Right lobe of liver (tissue), 6 donors: ENCODE results near the gene ZC3H13. TPM values are rescaled to one million over a fixed set of nuclear protein-coding genes. Genes with fewer than 3 reads are reported as not detected.

Source experiments
- ATAC-seq, 4 donors: fragments of 200-7000 bp; cut with Tn5 transposase; one replicate each; pipeline ENCODE4 v1.9.1; 2020; ENCODE audit warnings: mild to moderate bottlenecking in 4 of 4, moderate library complexity in 4 of 4
- DNase-seq, 3 donors: peaks; one replicate each; pipeline ENCODE4 v3.0.0-alpha.2; 2020
- H3K27ac ChIP-seq, 3 donors: fragments of 200-600 bp; one replicate each; pipeline ENCODE4 v1.8.0; 2022
- H3K27me3 ChIP-seq, 2 donors: fragments of 200-600 bp; one replicate each; pipeline ENCODE4 v1.8.0; 2022
- H3K36me3 ChIP-seq, 4 donors: fragments of 200-600 bp; sonication (generic) in 1 of 4; one replicate each; pipeline versions ENCODE4 v1.5.1 to v1.8.0; 2017 to 2022; ENCODE audit warnings: control low read depth in 1 of 4
- H3K4me1 ChIP-seq, 4 donors: fragments of 200-600 bp; sonication (generic) in 1 of 4; one replicate each; pipeline versions ENCODE4 v1.5.1 to v1.8.0; 2017 to 2022; ENCODE audit warnings: control low read depth in 1 of 4
- H3K4me3 ChIP-seq, 3 donors: fragments of 200-600 bp; one replicate each; pipeline ENCODE4 v1.8.0; 2022
- H3K9me3 ChIP-seq, 4 donors: fragments of 200-600 bp; sonication (generic) in 1 of 4; one replicate each; pipeline versions ENCODE4 v1.5.1 to v1.8.0; 2017 to 2022; ENCODE audit warnings: control low read depth in 1 of 4
- CTCF ChIP-seq, 4 donors: fragments of 200-600 bp in 3 of 4; fragments of 450-650 bp in 1 of 4; IDR thresholded peaks; one replicate each; pipeline versions ENCODE4 v1.5.1 to v1.8.0; 2016 to 2022; ENCODE audit warnings: antibody characterized with exemption in 4 of 4, mild to moderate bottlenecking in 2 of 4
- POLR2A ChIP-seq: fragments of 450-650 bp; IDR thresholded peaks from one replicate; pipeline ENCODE4 v1.6.1; 2017; ENCODE audit warnings: antibody characterized with exemption, mild to moderate bottlenecking
- WGBS: methylation state at CpG from one replicate; pipeline ENCODE4 v1.1.6; 2018; ENCODE audit warnings: low coverage, low lambda C conversion rate; ENCODE audit not compliant: insufficient coverage; ENCODE audit errors: missing lambda C conversion rate; 5-methylcytosine and 5-hydroxymethylcytosine counted together
- intact Hi-C, 2 donors: fragments of 100-400 bp; cut with DNase I; formaldehyde crosslinking; loops; one replicate each; pipeline versions ENCODE4 v1.11.2 to v1.14.1; 2022
- total RNA-seq, 6 experiments: library from RNA; depleted of rRNA in 2 of 6; stranded (reverse); fragments of >200 nt in 2 of 6; fragmentation: NEBNext Ultra II Directional in 3 of 6; extraction: Animal tissue kit (Norgen Biotek cat#: 25700) in 3 of 6; gene quantifications; one replicate each; pipeline versions ENCODE4 v1.1.0 to v1.2.4, GENCODE V29; 2016 to 2023
- donor health status: DM: no; HTN: yes; CAD: no.
- donor health status: DM: no; HTN: no; CAD: no.
- donor health status: DM: no; HTN: no; CAD: no.
- donor health status: DM: no; HTN: yes; CAD: no.
- donor health status: DM: no; HTN: yes; CAD: no.

Gene ZC3H13
- total RNA-seq, 6 experiments from 2014 or later: 20.3 to 52.8 (median 50.3) TPM

- no peaks in the 10 kb centered on the region for H3K9me3 ChIP-seq
- DNase-seq (no peak), ATAC-seq (peak in 3 of 4 donors; percentile 12 to 25 (median 14))
- H3K4me3 ChIP-seq: no peak overlapping the region
- H3K27me3 ChIP-seq: no peaks in the 10 kb centered on the region
- H3K36me3 ChIP-seq: peaks cover 0 to 79% (median 38%) of the 10 kb centered on the region in 4 donors
- H3K4me1 ChIP-seq: no peaks in the 10 kb centered on the region
- TF ChIP-seq CTCF (IDR thresholded peaks at IDR 0.05): no peak
- no peak for TF ChIP-seq POLR2A
- intact Hi-C loops: no loop called here
- WGBS: 93% methylated on average over 11 of the region's 13 CpGs
- H3K27ac ChIP-seq: no peak overlapping the region
Measured at GRCh38 chr13:46085737-46086136, 33.2 kb upstream of the ZC3H13 start.

GRCh38 chr13:46082324-46082723 lies 29.8 kb upstream of the ZC3H13 start:
- no peaks in the 10 kb centered on the region for H3K27me3 ChIP-seq
- H3K36me3 ChIP-seq: peaks cover 0 to 86% (median 46%) of the 10 kb centered on the region in 4 donors
- DNase-seq (no peak), ATAC-seq (no peak)
- TF ChIP-seq CTCF (IDR thresholded peaks at IDR 0.05): no peak
- TF ChIP-seq POLR2A: no peak
- H3K4me3 ChIP-seq: no peak overlapping the region
- intact Hi-C loops: no loop called here
- H3K9me3 ChIP-seq: no peaks in the 10 kb centered on the region
- H3K27ac ChIP-seq: peak overlapping the region in 1 of 3 donors; percentile 20
- WGBS: 84% methylated on average over 5 of the region's 5 CpGs
- H3K4me1 ChIP-seq: peaks cover 0 to 16% (median 3%) of the 10 kb centered on the region in 4 donors

- intact Hi-C loops: no loop called here
- 46% methylated on average over 2 of the region's 2 CpGs for WGBS
Measured at GRCh38 chr13:46079770-46080169, 27.2 kb upstream of the ZC3H13 start.

GRCh38 chr13:46077265-46077664 lies 24.7 kb upstream of the ZC3H13 start:
- Histone ChIP-seq H3K27me3 (no peaks in the 10 kb centered on the region), H3K9me3 (no peaks in the 10 kb centered on the region), H3K4me1 (peaks cover 0 to 53% (median 16%) of the 10 kb centered on the region in 4 donors), H3K4me3 (no peak overlapping the region), H3K27ac (peak overlapping the region; percentile 35 to 85 (median 77)), H3K36me3 (peaks cover 0 to 61% (median 35%) of the 10 kb centered on the region in 4 donors)
- no peak for ATAC-seq
- DNase-seq: no peak
- intact Hi-C loops: no loop called here
- TF ChIP-seq CTCF (IDR thresholded peaks at IDR 0.05) (no peak), POLR2A (no peak)
- WGBS: 20% methylated on average over 1 of the region's 1 CpG

More at GRCh38 chr13:46079770-46080169, 27.2 kb upstream of the ZC3H13 start:
- H3K9me3 ChIP-seq: no peaks in the 10 kb centered on the region
- H3K4me3 ChIP-seq: no peak overlapping the region
- no peak for DNase-seq
- H3K36me3 ChIP-seq: peaks cover 0 to 62% (median 32%) of the 10 kb centered on the region in 4 donors
- TF ChIP-seq POLR2A (no peak), CTCF (IDR thresholded peaks at IDR 0.05) (no peak)
- H3K27ac ChIP-seq: peak overlapping the region in 1 of 3 donors; percentile 12
- ATAC-seq: no peak
- H3K4me1 ChIP-seq: peaks cover 0 to 29% (median 13%) of the 10 kb centered on the region in 4 donors
- no peaks in the 10 kb centered on the region for H3K27me3 ChIP-seq

- WGBS: 71% methylated on average over 3 of the region's 3 CpGs
- intact Hi-C loops: no loop called here
- Histone ChIP-seq H3K27ac (peak overlapping the region; percentile 35 to 85 (median 77)), H3K36me3 (peaks cover 0 to 61% (median 37%) of the 10 kb centered on the region in 4 donors), H3K4me1 (peaks cover 0 to 57% (median 16%) of the 10 kb centered on the region in 4 donors), H3K27me3 (no peaks in the 10 kb centered on the region), H3K4me3 (no peak overlapping the region), H3K9me3 (no peaks in the 10 kb centered on the region)
- TF ChIP-seq CTCF (IDR thresholded peaks at IDR 0.05) (no peak), POLR2A (no peak)
- DNase-seq (no peak), ATAC-seq (peak in 2 of 4 donors; percentile 13 to 24)
Measured at GRCh38 chr13:46076827-46077226, 24.3 kb upstream of the ZC3H13 start.
